ENCODE measurements around the gene TENT4A. TPM values are rescaled to one million over a fixed set of nuclear protein-coding genes. Genes with fewer than 3 reads are reported as not detected.

The TENT4A gene
- total RNA-seq, 4 donors from 2014 or later = 8.0 to 30.7 (median 17.9) TPM

- H3K4me1 ChIP-seq = no peaks in the 10 kb centered on the region
- H3K27ac ChIP-seq = no peak overlapping the region
- TF ChIP-seq POLR2A (IDR thresholded peaks at IDR 0.05) (no peak), CTCF (IDR thresholded peaks at IDR 0.05) (no peak)
- H3K27me3 ChIP-seq = no peaks in the 10 kb centered on the region
- intact Hi-C loops (cut with DNase I) = no loop called here
- 78 to 85% methylated on average over 12 of the region's 12 CpGs for WGBS, 2 donors
- DNase-seq = no peak
- H3K4me3 ChIP-seq = no peak overlapping the region
- peaks cover 25 to 86% (median 55%) of the 10 kb centered on the region in 3 donors for H3K36me3 ChIP-seq
- no peaks in the 10 kb centered on the region for H3K9me3 ChIP-seq
These were observed 42.3 kb downstream of the TENT4A start for GRCh38 chr5:6755519-6755918.

GRCh38 chr5:6755941-6756340 lies 42.7 kb downstream of the TENT4A start:
- Histone ChIP-seq H3K9me3 (no peaks in the 10 kb centered on the region), H3K4me1 (no peaks in the 10 kb centered on the region), H3K27ac (no peak overlapping the region), H3K4me3 (no peak overlapping the region), H3K36me3 (peaks cover 25 to 82% (median 50%) of the 10 kb centered on the region in 3 donors), H3K27me3 (no peaks in the 10 kb centered on the region)
- no peak for TF ChIP-seq POLR2A (IDR thresholded peaks at IDR 0.05)
- TF ChIP-seq CTCF (IDR thresholded peaks at IDR 0.05) = no peak
- DNase-seq = no peak
- 97 to 98% methylated on average over 17 of the region's 17 CpGs for WGBS, 2 donors
- intact Hi-C loops (cut with DNase I) = no loop called here

GRCh38 chr5:6757414-6757969 lies 44.3 kb downstream of the TENT4A start:
- Histone ChIP-seq H3K4me1 (no peaks in the 10 kb centered on the region), H3K4me3 (no peak overlapping the region), H3K27ac (no peak overlapping the region), H3K36me3 (peaks cover 19 to 66% (median 40%) of the 10 kb centered on the region in 3 donors), H3K9me3 (no peaks in the 10 kb centered on the region), H3K27me3 (no peaks in the 10 kb centered on the region)
- TF ChIP-seq CTCF (IDR thresholded peaks at IDR 0.05) (no peak), POLR2A (IDR thresholded peaks at IDR 0.05) (no peak)
- intact Hi-C loops (cut with DNase I) = no loop called here
- DNase-seq = no peak
- WGBS, 2 donors = 86 to 89% methylated on average over 5 to 6 of the region's 8 CpGs

GRCh38 chr5:6758236-6758635 lies 45.0 kb downstream of the TENT4A start:
- TF ChIP-seq CTCF (IDR thresholded peaks at IDR 0.05) (no peak), POLR2A (IDR thresholded peaks at IDR 0.05) (no peak)
- H3K4me1 ChIP-seq = no peaks in the 10 kb centered on the region
- peaks cover 15 to 59% (median 32%) of the 10 kb centered on the region in 3 donors for H3K36me3 ChIP-seq
- no peaks in the 10 kb centered on the region for H3K27me3 ChIP-seq
- H3K4me3 ChIP-seq = no peak overlapping the region
- 80% methylated on average over 3 of the region's 6 CpGs; no CpG with 5 or more reads in 1 of the 2 donors for WGBS, 2 donors
- no peak for DNase-seq
- intact Hi-C loops (cut with DNase I) = no loop called here
- no peak overlapping the region for H3K27ac ChIP-seq
- H3K9me3 ChIP-seq = no peaks in the 10 kb centered on the region

GRCh38 chr5:6758706-6759105 lies 45.5 kb downstream of the TENT4A start:
- 90 to 96% methylated on average over 4 to 20 of the region's 20 CpGs for WGBS, 2 donors
- H3K9me3 ChIP-seq = no peaks in the 10 kb centered on the region
- no peak for DNase-seq
- no peaks in the 10 kb centered on the region for H3K4me1 ChIP-seq
- H3K4me3 ChIP-seq = no peak overlapping the region
- peaks cover 10 to 54% (median 28%) of the 10 kb centered on the region in 3 donors for H3K36me3 ChIP-seq
- TF ChIP-seq CTCF (IDR thresholded peaks at IDR 0.05) (no peak), POLR2A (IDR thresholded peaks at IDR 0.05) (no peak)
- intact Hi-C loops (cut with DNase I) = no loop called here
- H3K27ac ChIP-seq = no peak overlapping the region
- no peaks in the 10 kb centered on the region for H3K27me3 ChIP-seq

Measured in esophagus squamous epithelium (tissue), 5 donors.